HFFc6 (cell line): ENCODE data around the gene TTLL7. TPM values are rescaled to one million over a fixed set of nuclear protein-coding genes. Genes with fewer than 3 reads are reported as not detected.

ENCODE experiments used
- DNase-seq: peaks from one replicate; pipeline ENCODE4 v3.0.0-alpha.2; 2018
- H3K27ac Mint-ChIP-seq: 2 replicates; pipeline ENCODE4 v1.8.0; 2020; ENCODE audit warnings: mild to moderate bottlenecking, mixed read lengths
- H3K27me3 Mint-ChIP-seq: 2 replicates; pipeline ENCODE4 v1.8.0; 2021; ENCODE audit warnings: mild to moderate bottlenecking, moderate library complexity, mixed read lengths; ENCODE audit not compliant: insufficient read depth
- H3K36me3 Mint-ChIP-seq: 2 replicates; pipeline ENCODE4 v1.8.0; 2021; ENCODE audit warnings: low read depth, mixed read lengths
- H3K4me1 Mint-ChIP-seq: 2 replicates; pipeline ENCODE4 v1.8.0; 2020; ENCODE audit warnings: low read depth, mixed read lengths
- H3K4me3 Mint-ChIP-seq: 2 replicates; pipeline ENCODE4 v1.8.0; 2020; ENCODE audit warnings: mild to moderate bottlenecking, moderate library complexity, mixed read lengths
- H3K9me3 Mint-ChIP-seq: 2 replicates; pipeline ENCODE4 v1.8.0; 2020; ENCODE audit warnings: mild to moderate bottlenecking, mixed read lengths
- CTCF ChIP-seq: fragments of 200-600 bp; sonication (generic); IDR thresholded peaks from 2 replicates; pipeline ENCODE4 v1.5.0; 2021; ENCODE audit warnings: antibody characterized with exemption, mild to moderate bottlenecking
- total RNA-seq, 6 experiments: library from RNA; stranded (reverse); fragmentation: NEBNext Ultra II Directional; extraction: Animal tissue kit (Norgen Biotek cat#: 25700); gene quantifications; 2 replicates in 1 of 6; 3 replicates in 5 of 6; pipeline ENCODE4 v1.2.3, GENCODE V29; 2021

Gene TTLL7
- total RNA-seq, 6 experiments from 2014 or later = 5.1 to 8.4 (median 7.5) TPM

- peak overlapping the region; percentile 50; the same call in 1 of the 2 replicates for H3K4me3 Mint-ChIP-seq
- H3K4me1 Mint-ChIP-seq = peaks cover 31% of the 10 kb centered on the region
- no peaks in the 10 kb centered on the region for H3K9me3 Mint-ChIP-seq
- DNase-seq = no peak
- H3K27me3 Mint-ChIP-seq = no peaks in the 10 kb centered on the region
- no peak for TF ChIP-seq CTCF
- H3K36me3 Mint-ChIP-seq = no peaks in the 10 kb centered on the region
- H3K27ac Mint-ChIP-seq = no peak overlapping the region
These were observed 1.4 kb upstream of the TTLL7 start for GRCh38 chr1:84000196-84000885.

DNA sequence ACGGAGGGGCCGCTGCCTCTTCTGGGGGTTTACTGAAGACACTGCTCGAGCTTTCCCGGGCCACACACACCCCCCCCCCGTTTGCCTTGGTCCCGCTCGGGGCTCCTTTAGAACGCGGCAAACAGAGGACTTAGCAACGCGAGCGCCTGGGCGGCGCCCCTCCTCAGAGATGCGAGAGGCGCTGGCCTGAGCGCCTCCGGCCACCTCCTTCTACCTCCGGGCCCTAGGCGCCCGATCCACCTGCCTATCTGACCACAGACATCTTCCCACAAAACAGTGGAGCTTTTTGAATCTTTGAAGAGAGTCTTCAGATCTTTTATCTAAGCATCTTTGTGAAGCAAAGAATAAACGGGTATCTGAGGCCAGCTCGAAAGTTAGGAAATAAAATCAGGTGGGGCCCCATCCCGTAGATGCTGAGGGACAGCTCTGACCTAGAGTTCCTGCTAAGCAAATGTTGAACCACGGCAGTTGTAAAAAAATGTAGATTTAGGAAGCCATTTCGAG is 436 bp upstream of the TTLL7 start:
- H3K27ac Mint-ChIP-seq = peak overlapping the region; percentile 86
- H3K9me3 Mint-ChIP-seq = no peaks in the 10 kb centered on the region
- peak overlapping the region; percentile 92 for H3K4me3 Mint-ChIP-seq
- no peaks in the 10 kb centered on the region for H3K36me3 Mint-ChIP-seq
- H3K27me3 Mint-ChIP-seq = no peaks in the 10 kb centered on the region
- peak; percentile 39 for DNase-seq
- peaks cover 31% of the 10 kb centered on the region for H3K4me1 Mint-ChIP-seq
- no peak for TF ChIP-seq CTCF

GRCh38 chr1:83998205-83998497 is 781 bp downstream of the TTLL7 start:
- Mint-ChIP-seq H3K4me3 (peak overlapping the region; percentile 92), H3K27ac (peak overlapping the region; percentile 68; the same call in 1 of the 2 replicates), H3K4me1 (peaks cover 31% of the 10 kb centered on the region), H3K9me3 (no peaks in the 10 kb centered on the region), H3K27me3 (no peaks in the 10 kb centered on the region), H3K36me3 (no peaks in the 10 kb centered on the region)
- DNase-seq = no peak
- TF ChIP-seq CTCF = no peak

GRCh38 chr1:83997631-83998030 is 1.3 kb downstream of the TTLL7 start:
- Mint-ChIP-seq H3K9me3 (no peaks in the 10 kb centered on the region), H3K27me3 (no peaks in the 10 kb centered on the region), H3K4me3 (no peak overlapping the region), H3K27ac (no peak overlapping the region), H3K4me1 (peaks cover 31% of the 10 kb centered on the region), H3K36me3 (no peaks in the 10 kb centered on the region)
- DNase-seq = no peak
- no peak for TF ChIP-seq CTCF

GRCh38 chr1:83996621-83997020 is 2.3 kb downstream of the TTLL7 start:
- H3K9me3 Mint-ChIP-seq = no peaks in the 10 kb centered on the region
- H3K27ac Mint-ChIP-seq = no peak overlapping the region
- peak; percentile 34 for DNase-seq
- no peak overlapping the region for H3K4me3 Mint-ChIP-seq
- H3K36me3 Mint-ChIP-seq = no peaks in the 10 kb centered on the region
- TF ChIP-seq CTCF = no peak
- peaks cover 31% of the 10 kb centered on the region for H3K4me1 Mint-ChIP-seq
- no peaks in the 10 kb centered on the region for H3K27me3 Mint-ChIP-seq
